Transverse colon (tissue), 3 donors: Measurements from ENCODE around the gene PIH1D2.

Source experiments
- CTCF ChIP-seq, 5 experiments: fragments of 200-600 bp in 3 of 5; fragments of 450-650 bp in 2 of 5; sonication (generic) in 3 of 5; IDR thresholded peaks; 1 replicate in 2 of 5; 2 replicates in 3 of 5; pipeline ENCODE4 v1.5.1; 2016 to 2017; ENCODE audit warnings: antibody characterized with exemption in 5 of 5, inconsistent platforms in 3 of 5, mild to moderate bottlenecking in 2 of 5, moderate library complexity in 1 of 5
- POLR2A ChIP-seq: fragments of 450-650 bp; IDR thresholded peaks from one replicate; pipeline ENCODE4 v1.6.1; 2016; ENCODE audit warnings: antibody characterized with exemption, mild to moderate bottlenecking, moderate library complexity

DNA sequence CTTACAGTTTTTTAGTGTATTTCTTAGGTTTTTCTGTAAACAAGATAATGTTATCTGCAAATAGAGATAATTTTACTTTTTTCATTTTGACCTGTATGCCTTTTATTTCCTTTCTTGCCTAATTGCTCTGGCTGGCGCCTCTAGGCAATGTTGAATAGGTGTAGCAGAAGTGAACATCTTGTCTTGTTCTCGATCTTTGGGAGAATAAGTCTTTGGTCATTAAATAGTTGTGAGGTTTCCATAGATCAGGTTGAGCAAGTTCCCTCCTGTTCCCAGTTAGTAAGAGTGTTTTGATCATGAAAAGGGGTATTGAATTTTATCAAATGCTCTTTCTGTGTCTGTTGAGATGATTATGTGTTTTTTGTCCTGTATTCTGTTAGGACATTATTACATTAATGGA lies 24.0 kb downstream of the PIH1D2 start:
- no peak for TF ChIP-seq CTCF (IDR thresholded peaks at IDR 0.05)
- TF ChIP-seq POLR2A, result no peak
